GM18511 (cell line): Measurements from ENCODE around the gene UBE2L3.
"Not testable (repeated sequence)": the region's sequence is repeated elsewhere in the genome, so short reads cannot be mapped to it uniquely, and the experiment has no call there.

ENCODE experiments used
- ATAC-seq: cut with Tn5 transposase; IDR thresholded peaks from one replicate; pipeline ENCODE4 v1.9.1; 2021; ENCODE audit warnings: mild to moderate bottlenecking, moderate library complexity; ENCODE audit not compliant: unreplicated experiment

Gene UBE2L3

GRCh38 chr22:21599053-21599893 lies 31.8 kb downstream of the UBE2L3 start:
- ATAC-seq: no peak

GRCh38 chr22:21602579-21602978 lies 35.1 kb downstream of the UBE2L3 start:
- no peak for ATAC-seq

GRCh38 chr22:21603973-21604372 lies 36.5 kb downstream of the UBE2L3 start:
- ATAC-seq: no peak

- ATAC-seq: no peak
Observed at GRCh38 chr22:21605887-21606564, 38.5 kb downstream of the UBE2L3 start.

GRCh38 chr22:21606775-21607174 lies 39.3 kb downstream of the UBE2L3 start:
- ATAC-seq: no peak

- not testable (repeated sequence) for ATAC-seq
Observed at GRCh38 chr22:21609556-21610157, 42.1 kb downstream of the UBE2L3 start.

GRCh38 chr22:21611210-21611977 lies 43.9 kb downstream of the UBE2L3 start:
- no peak for ATAC-seq

GRCh38 chr22:21612858-21613257 lies 45.3 kb downstream of the UBE2L3 start:
- ATAC-seq: no peak

GRCh38 chr22:21613553-21614233 lies 46.2 kb downstream of the UBE2L3 start:
- ATAC-seq: no peak

GRCh38 chr22:21615731-21616130 lies 48.2 kb downstream of the UBE2L3 start:
- no peak for ATAC-seq

GRCh38 chr22:21617337-21617736 lies 49.8 kb downstream of the UBE2L3 start:
- ATAC-seq: not testable (repeated sequence)

GRCh38 chr22:21621025-21621424 lies 53.5 kb downstream of the UBE2L3 start:
- ATAC-seq: no peak

GRCh38 chr22:21622011-21622918 lies 54.8 kb downstream of the UBE2L3 start:
- no peak for ATAC-seq

GRCh38 chr22:21622919-21623647 lies 55.6 kb downstream of the UBE2L3 start:
- ATAC-seq: no peak

- no peak for ATAC-seq
Observed at GRCh38 chr22:21623648-21623970, 56.1 kb downstream of the UBE2L3 start.

GRCh38 chr22:21624120-21624879 lies 56.8 kb downstream of the UBE2L3 start:
- ATAC-seq: no peak

- no peak for ATAC-seq
Observed at GRCh38 chr22:21624880-21625791, 57.6 kb downstream of the UBE2L3 start.
